ENCODE data around the gene TMEM43. TPM values are rescaled to one million over a fixed set of nuclear protein-coding genes. Genes with fewer than 3 reads are reported as not detected.

The TMEM43 gene
- polyA plus RNA-seq, 4 donors = 56.6 to 65.5 (median 60.2) TPM

GRCh38 chr3:14148041-14148985 lies 23.5 kb downstream of the TMEM43 start:
- no peak for DNase-seq (ENCODE audit: low read depth in 4 of 4, low spot score in 3 of 4)

- no peak for DNase-seq (ENCODE audit: low read depth in 4 of 4, low spot score in 3 of 4)
These were observed 25.2 kb downstream of the TMEM43 start for GRCh38 chr3:14150078-14150477.

DNA sequence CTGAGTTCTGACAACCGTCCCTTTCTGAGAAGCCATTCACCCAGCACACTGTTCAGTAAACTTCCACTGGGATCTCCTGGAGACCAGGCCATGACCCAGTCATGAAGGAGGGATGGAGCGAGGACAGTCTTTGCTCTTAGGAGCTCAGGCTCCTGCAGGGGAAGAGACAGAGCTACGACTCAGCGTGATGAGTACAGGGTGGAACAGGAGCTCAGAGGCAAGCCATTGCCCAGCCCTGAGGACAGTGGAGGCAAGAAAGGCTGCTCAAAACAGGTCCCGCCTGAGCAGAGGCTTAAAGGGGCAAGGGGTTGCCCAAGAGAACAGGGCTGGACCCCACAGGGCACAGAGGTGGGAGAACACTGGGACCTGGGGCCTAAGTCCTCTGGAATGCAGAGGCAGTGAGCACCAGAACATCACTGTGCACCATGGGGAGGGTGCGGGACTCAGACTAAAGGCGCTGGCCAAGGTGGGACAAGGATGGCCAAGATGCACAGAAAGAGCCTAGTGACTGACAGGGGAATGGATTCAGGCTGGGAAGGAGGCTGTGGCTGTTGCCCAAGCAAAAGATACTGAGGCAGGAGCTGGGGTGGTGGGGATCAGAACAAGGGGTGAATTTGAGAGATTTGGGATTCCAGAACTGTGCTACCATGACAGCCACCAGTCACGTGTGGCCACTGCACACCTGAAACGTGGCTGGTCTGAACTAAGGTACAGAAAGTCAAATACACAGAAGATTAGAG lies 25.8 kb downstream of the TMEM43 start:
- no peak for DNase-seq (ENCODE audit: low read depth in 4 of 4, low spot score in 3 of 4)

DNA sequence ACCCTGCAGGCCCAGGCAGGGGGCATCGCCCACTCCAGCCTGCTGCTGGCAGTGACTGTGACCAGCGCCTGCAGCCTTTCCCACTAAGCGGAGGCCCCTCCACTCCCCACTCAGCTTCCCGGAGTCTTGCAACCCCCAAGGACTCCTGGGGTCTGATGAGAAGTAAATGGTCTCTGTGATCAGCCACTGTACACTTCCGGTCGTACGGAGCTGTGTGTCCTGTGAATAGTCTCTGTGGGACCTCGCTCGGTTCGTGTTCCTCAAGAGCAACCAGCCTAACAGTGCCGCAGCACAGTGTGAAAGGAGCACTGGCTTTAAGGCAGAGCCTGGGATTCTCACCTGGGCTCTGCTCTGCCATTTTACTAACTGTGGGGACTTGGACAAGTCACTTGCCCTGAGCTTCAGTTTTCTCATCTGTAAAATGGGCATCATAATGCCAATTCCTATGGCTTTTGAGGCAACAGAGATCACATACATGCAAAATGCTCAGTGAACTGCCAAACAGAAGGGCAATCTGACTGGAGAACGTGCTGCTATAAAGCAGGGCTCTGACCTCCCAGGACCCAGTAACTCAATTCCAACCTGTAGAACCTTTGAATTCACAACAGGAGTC lies 26.7 kb downstream of the TMEM43 start:
- no peak for DNase-seq (ENCODE audit: low read depth in 4 of 4, low spot score in 3 of 4)

DNA sequence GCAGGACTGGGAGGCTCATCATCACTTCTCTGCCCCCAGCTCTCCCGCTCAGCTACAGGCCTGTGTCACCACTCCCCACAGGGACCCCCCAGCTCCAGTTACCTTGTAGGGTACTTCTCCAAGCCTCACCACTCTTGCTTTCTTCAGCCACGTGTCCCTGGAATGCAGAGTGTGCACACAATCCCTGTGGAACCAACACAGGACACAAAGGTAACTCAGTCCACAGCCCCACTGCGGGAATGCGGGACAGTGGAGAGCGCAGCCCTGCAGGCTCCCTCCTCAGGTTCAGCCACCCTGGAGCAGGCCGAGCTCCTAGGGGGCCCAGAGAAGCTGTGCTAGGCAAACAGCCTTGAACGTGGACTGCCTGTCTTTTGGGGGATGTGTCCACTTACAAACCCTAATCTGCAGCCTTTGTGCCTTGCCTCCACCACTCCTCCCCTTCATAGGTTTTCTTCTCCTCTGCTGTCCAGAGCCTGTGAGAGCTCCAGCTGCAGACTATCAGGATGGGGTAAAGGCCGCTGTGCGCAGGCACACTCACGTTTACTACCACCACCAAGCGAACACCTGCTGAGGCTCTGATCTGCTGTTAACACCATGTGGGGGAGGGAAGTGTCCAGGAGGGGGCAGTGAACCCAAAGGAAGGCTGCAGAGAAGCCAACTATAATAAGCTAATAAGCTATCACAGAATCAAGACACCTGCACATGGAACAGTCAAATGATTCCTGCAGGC lies 27.5 kb downstream of the TMEM43 start:
- DNase-seq (ENCODE audit: low read depth in 4 of 4, low spot score in 3 of 4) = no peak

DNA sequence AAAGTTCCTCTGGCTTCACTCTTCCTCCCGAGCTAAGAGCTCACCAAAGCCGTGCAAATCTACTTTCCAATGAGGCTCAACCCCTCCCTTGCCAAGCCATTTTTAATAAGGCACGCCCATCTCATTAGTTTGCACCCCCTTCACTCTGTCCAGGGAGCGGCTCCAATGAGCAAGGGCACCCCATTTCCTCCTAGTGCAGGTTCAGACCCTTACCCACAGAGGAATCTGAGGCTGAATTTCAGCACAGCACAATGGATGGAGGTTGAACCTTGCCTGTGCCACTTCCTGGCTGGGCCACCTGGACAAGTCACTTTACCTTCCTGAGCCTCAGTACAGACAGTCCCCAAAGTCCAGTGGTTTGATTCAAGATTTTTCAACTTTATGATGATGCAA lies 28.1 kb downstream of the TMEM43 start:
- no peak for DNase-seq (ENCODE audit: low read depth in 4 of 4, low spot score in 3 of 4)

GRCh38 chr3:14153663-14154062 lies 28.8 kb downstream of the TMEM43 start:
- no peak for DNase-seq (ENCODE audit: low read depth in 4 of 4, low spot score in 3 of 4)

- DNase-seq (ENCODE audit: low read depth in 4 of 4, low spot score in 3 of 4) = no peak
These were observed 29.4 kb downstream of the TMEM43 start for GRCh38 chr3:14154276-14154675.

- no peak for DNase-seq (ENCODE audit: low read depth in 4 of 4, low spot score in 3 of 4)
These were observed 30.1 kb downstream of the TMEM43 start for GRCh38 chr3:14154895-14155440.

GRCh38 chr3:14156201-14156600 lies 31.3 kb downstream of the TMEM43 start:
- DNase-seq (ENCODE audit: low read depth in 4 of 4, low spot score in 3 of 4) = no peak

- DNase-seq (ENCODE audit: low read depth in 4 of 4, low spot score in 3 of 4) = no peak
These were observed 32.1 kb downstream of the TMEM43 start for GRCh38 chr3:14156843-14157561.

DNA sequence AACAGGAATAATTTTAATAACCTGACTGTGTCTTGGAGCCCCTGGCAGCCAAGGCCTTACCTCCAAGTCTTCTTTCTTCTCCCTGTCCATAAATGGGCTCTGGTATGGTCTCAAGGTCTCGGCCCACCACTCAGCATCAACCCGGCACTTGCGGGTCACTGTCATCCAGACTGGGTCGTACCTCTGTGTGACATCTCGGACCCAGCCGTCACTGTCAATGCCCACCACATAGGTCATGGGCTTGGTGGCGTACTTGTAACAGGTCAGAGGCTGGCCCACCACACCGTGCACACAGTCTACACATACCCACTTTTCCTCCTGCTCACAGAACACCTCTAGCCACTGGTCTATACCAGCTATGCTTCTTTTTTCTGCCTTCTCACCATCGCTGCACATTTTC lies 33.1 kb downstream of the TMEM43 start:
- no peak for DNase-seq (ENCODE audit: low read depth in 4 of 4, low spot score in 3 of 4)

GRCh38 chr3:14158370-14158769 lies 33.5 kb downstream of the TMEM43 start:
- DNase-seq (ENCODE audit: low read depth in 4 of 4, low spot score in 3 of 4) = no peak

GRCh38 chr3:14159426-14159825 lies 34.6 kb downstream of the TMEM43 start:
- DNase-seq (ENCODE audit: low read depth in 4 of 4, low spot score in 3 of 4) = no peak

DNA sequence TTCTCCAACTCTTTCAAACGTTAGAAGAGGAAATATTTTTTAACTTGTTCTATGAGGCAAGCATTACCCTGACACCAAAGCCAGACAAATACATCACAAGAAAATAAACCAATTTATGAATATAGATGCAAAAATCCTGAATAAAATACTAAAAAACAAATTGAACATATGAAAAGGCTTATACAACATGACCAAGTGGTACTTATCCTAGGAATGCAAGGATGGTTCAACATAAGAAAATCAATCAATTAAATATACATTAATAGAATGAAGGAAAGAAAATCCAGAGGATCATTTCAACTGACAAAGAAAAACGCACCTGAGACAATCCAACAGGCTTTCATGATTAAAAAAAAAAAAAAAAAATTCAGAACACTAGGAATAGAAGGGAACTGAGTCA lies 36.4 kb downstream of the TMEM43 start:
- no peak for DNase-seq (ENCODE audit: low read depth in 4 of 4, low spot score in 3 of 4)

GRCh38 chr3:14162178-14162577 lies 37.3 kb downstream of the TMEM43 start:
- DNase-seq (ENCODE audit: low read depth in 4 of 4, low spot score in 3 of 4) = no peak

- DNase-seq (ENCODE audit: low read depth in 4 of 4, low spot score in 3 of 4) = no peak
These were observed 42.2 kb downstream of the TMEM43 start for GRCh38 chr3:14166877-14167603.

DNA sequence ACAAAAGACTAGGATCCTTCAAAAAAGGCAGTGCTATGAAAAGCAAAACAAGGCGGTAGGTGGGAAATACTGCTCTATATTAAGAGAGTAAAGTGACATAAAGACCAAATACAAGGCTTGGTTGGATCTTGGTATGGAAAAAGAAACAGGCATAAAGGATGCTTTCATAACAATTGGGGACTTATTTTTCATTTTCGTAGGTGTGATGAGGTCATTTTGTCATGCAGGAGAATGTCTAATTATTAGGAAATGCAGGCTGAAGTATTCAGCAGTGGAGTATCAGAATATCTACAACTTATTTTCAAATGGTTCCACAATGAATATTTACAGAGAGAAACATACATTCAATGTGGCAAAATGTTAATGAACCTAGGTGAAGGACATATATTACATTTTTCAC lies 44.6 kb downstream of the TMEM43 start:
- no peak for DNase-seq (ENCODE audit: low read depth in 4 of 4, low spot score in 3 of 4)

DNA sequence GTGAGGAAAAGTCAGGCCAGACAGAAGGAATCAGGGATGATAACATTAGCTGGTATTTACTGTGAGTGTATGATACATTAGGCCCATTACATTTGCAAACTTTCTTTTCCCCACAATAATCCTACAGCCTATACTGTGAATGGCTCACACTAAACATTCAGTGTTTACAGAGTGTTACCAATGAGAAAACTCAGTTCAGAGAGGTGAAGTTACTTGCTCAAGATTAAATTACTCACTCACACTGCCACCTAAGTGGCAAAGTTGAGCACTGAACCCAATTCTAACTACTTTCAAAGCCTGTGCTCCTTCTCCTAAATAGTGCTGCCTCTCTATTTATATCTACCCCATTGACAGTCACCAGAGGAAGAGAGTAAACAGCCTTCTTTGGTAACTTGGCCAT lies 45.0 kb downstream of the TMEM43 start:
- DNase-seq (ENCODE audit: low read depth in 4 of 4, low spot score in 3 of 4) = no peak

All from right renal pelvis (tissue), 4 donors.